CD4-positive, alpha-beta T cell treated with Interleukin-17A for 4 hours (primary cell): Measurements from ENCODE around the gene ATP6V1B1.

ENCODE experiments used
- DNase-seq: peaks from one replicate; pipeline ENCODE4 v3.0.0-alpha.2; 2020; ENCODE audit warnings: mixed read lengths

The ATP6V1B1 gene

DNA sequence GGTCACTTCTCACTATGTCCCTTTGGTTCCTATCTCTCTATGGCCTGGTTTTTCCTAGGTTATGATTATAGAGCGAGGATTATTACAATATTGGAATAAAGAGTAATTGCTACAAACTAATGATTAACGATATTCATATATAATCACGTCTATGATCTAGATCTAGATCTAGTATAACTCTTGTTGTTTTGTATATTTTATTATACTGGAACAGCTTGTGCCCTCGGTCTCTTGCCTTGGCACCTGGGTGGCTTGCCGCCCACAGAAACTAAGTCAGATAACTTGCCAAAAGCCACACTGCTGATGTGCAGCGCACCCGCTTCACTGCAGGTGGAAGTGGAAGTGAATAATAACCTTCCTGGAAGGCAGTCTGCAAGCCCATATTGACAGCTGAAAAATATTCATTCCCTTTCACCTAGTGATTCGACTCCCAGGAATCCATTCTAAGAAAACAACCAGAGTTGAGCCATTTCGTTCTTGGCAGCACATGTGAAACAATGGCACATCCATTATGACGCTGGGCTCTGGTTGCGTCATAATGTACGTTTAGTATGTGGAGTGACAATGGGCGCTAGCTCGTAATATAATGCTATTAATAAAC, 42.0 kb downstream of the ATP6V1B1 start:
- peak; percentile 45 for DNase-seq

DNA sequence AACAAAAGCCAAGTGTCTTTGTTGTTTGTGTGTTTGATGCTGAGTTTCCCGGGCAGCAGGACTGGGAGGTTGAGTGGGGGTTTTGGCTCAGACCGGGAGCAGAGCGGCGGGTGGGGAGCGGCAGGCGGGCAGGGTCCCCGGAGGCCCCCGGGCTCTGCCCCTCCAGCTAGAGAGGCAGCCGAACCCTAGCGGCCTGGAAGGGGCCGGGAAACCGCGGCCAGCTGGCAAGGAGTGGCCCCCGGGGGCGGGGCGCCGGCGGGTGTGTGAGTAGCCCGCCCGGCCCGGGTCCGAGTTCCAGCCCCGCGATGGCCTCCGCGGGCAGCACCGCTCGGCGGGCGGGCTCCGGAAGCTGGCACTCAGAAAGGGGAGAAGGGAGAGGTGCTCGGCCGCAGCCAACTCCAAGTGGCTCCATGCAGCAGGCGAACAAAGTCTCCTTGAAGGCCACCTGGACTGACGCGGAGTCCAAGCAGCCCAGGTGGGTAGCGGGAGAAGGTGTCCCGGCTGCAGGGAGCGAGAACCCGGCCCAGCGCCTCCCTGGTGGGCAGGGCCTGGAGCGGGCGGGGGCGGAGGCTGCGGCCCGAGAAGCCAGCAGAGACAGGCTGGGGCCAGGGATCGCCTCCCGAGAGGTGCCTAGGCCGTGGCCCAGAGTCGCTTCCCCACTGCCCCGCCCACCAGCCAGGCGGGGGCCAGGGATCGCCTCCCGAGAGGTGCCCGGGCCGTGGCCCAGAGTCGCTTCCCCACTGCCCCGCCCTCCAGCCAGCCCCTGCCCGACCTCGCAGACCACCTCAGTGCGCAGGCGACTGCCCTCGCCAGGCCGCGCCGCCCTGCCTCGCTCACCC, 42.9 kb downstream of the ATP6V1B1 start, which contains the start of gene ANKRD53:
ANKRD53 (plus strand) TSS at position 290 of the 839 bp plus-strand sequence; CDS start at position 306, 16 bp downstream.
- peak; percentile 42 for DNase-seq

DNA sequence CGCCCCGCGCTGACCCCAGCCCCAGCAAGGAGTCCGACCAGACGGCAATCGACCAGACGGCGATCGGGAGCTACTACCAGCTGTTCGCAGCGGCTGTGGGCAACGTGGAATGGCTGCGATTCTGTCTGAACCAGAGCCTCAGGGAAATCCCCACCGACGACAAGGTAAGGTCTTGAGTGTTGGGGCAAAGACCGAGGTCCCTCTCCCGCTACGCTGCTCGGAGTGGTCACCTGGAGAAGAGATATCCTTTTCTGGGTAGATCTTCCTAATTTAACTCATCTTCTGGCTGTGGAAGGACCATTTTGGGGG, 43.4 kb downstream of the ATP6V1B1 start:
- DNase-seq: no peak

DNA sequence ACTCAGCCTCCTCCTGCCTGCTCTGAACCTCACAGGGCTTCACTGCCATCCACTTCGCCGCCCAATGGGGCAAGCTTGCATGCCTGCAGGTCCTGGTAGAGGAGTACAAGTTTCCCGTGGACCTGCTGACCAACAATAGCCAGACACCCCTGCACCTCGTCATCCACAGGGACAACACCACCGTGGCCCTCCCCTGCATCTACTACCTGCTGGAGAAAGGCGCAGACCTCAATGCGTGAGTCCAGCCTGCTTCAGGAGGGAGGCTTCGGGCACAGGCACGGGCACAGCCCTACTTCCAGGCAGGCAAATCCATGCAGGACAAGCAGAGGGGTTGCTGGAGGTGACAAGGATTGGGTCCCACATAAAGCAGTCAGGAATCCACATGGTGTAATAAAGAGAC, 43.9 kb downstream of the ATP6V1B1 start:
- no peak for DNase-seq

DNA sequence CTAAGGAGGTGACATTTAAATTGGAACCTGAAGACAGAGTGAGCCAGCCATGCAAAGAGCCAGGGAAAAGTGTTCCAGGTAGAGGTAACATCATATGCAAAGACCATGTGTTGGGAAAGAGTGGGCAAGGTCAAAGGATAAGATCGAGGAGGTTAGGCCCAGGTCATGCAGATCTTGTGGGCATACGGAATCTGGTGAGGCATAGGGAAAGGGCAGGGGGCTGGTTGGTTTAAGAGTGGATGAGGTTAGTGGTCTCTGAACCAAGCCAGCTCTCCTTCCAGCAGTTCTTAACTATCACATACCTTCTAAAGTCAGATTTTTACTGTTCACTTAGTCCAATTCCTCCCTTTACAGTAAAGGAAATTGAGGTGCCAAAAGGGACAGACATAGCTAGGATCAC, 45.7 kb downstream of the ATP6V1B1 start:
- no peak for DNase-seq

DNA sequence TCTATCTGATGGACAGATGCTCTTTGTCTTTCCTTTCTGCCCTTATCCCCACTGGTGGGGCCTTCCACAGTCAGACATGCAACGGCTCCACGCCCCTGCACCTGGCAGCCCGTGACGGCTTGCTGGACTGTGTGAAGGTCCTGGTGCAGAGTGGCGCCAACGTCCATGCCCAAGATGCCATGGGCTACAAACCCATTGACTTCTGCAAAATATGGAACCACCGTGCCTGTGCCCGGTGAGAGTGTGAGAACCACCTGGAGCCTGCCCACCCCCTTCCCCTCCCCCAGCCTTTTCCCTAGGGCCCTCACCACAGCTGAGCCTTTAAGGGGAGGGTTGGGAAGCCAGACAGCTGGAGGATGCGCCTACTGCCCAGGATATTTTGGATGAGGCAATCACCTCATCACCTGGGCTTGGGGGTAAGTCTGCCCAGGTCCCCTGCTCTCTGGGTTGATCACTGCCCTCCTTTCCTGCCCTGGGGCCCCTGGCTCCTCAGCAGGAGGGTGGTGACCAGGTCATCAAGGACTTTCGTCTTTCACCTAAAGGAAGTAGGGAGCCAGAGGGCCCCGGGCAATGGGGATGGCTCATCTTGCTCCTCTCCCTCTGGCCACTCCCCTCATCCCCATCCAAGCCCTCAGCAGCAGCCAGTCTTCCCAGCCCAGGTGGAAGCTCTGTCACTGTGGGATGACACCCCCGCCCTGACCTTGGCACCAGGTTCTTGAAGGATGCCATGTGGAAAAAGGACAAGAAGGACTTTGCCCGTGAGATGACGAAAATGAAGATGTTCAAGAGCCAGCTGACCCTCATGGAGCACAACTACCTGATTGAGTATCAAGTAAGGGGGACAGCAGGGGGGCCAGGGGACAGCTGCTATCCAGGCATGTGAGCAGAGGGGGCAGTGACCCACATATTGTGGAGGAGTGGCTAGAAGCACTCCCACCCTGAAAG, 46.4 kb downstream of the ATP6V1B1 start:
- DNase-seq: no peak

DNA sequence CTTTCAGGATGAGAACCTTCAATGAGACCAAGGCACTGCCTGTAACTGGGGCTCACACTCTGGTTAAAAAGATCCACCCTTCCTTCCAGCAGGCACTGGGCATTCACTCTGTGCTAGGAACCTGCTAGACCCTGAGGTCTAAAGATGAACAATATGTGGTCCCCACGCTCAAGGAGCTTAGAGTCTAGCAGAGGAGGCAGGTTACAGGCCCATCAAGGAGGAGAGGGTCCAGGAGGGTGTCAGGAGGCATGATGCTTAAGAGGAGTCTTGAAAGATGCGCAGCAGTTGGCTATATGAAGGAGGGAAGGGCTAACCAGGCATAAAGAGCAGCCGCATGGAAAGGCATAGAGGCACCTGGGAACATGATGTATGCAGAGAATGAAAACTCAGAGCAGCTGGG, 47.3 kb downstream of the ATP6V1B1 start:
- DNase-seq: no peak

DNA sequence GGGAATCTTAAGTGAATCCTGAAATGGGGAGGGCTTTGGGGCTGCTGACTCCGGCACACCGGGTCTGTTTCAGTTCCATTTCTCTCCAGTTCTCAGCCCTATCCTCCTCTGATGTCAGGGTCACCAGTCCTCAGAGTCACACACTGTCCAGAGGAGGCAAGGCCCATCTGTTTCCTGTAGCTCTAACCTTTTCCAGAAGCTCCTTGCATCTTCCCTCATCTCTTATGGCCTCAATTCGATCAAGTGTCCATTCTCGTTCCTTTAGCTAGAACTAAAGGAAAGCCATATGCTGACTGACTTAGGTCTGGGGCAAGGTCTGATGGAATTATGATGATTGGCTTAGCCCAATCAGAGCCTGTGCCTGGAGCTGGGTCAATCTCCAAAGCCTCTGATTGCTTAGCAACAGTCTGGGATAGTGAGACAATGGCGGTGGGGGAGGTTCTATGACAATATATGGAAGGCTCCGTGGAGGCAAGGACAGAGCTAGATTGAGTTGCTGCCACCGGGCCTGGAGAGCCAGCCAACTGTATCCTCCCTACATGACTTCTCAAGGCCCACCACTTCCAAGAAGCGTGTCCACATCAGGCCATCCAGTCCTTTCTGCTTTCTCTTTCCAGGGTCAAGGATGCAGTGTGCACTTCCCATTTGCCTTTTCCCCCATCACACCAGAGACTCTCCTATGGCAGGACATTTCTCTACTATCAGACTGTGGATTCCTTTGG, 48.0 kb downstream of the ATP6V1B1 start:
- no peak for DNase-seq

DNA sequence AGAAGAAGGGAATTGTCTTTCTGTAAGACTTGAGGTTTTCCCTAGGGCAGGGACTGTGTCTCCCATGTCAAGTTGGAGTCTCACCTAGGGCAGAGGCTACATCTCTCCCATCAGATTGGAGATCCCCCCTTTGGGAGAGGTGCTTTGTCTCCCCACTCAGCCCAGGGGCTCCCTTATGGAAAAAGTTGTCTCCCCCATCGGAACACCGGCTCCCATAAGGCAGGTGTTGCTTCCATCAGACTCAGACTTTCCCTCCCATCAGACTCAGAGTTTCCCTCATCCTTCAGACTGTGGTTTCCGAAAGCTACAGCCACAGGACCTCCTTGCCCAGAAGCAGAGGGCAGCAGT, 48.5 kb downstream of the ATP6V1B1 start:
- DNase-seq: no peak

DNA sequence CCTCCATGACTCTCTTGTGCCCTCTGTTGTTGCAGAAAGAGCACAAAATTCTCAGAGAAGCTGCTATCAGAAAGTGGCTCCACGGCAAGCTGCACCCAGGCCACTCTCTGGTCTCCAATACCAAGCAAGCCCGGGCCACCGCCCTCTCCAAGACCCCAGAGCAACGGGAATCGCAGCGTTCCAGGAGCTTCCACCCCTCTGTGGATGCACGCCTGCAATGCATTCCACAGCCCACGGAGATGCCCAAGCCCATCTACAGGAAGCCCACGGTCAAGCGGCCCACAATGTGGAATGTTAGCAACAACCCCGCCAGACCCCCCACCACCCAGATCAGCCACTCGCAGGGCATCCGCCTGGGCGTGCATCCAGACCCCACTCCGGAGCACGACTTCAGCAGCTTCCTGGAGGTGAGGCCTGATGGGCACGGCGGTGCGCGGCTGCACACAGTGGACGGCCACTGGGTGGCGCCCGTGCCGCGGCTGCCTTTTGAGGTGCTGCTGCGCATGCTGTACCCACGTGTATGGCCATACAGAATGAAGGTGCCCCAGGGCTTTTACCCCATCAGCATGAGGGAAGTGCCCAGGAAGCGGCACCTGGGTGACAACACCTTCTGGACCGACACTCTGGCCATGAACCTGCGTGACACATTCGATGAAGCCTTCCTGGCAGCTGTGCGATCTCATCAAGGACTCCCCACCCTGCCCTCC, 49.0 kb downstream of the ATP6V1B1 start:
- DNase-seq: peak; percentile 88

DNA sequence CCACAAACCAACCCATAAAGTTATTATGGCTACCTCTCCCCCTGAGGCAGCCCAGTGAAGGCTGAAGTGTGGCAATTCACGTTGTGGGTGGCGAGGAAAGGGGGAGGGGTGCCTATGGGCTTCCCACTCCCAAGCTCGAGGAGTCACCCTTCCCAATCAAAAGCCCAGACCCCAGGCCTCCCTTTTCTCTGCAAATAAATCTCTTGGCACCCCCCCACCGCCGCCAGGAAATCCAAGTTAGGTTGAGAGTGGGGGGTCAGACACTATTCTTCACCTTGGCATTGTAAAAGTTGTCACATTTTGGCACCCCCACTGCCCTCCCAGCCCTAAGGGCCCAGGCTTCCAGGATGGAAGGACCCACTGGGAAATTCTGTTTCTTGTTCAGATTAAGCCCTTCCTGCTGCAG, 49.6 kb downstream of the ATP6V1B1 start:
- no peak for DNase-seq

DNA sequence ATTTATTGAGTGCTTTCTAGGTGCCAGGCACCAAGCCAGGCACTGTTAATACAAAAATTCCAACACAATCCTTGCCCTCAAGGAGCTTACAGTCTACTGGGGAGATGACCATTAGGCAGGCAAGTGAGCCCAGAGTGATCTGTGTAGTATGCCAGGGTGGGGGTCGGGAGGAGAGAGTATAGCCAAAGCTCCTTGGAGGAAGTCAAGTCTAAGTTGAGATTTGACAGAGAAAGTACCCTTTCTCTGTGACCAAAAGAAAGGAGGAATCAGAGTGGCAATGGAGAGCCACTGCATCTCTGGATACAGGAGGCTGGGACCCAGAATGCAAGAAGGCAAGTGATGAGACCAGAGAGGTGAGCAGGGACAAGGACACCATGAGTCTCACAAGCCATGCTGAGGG, 50.3 kb downstream of the ATP6V1B1 start:
- DNase-seq: no peak

DNA sequence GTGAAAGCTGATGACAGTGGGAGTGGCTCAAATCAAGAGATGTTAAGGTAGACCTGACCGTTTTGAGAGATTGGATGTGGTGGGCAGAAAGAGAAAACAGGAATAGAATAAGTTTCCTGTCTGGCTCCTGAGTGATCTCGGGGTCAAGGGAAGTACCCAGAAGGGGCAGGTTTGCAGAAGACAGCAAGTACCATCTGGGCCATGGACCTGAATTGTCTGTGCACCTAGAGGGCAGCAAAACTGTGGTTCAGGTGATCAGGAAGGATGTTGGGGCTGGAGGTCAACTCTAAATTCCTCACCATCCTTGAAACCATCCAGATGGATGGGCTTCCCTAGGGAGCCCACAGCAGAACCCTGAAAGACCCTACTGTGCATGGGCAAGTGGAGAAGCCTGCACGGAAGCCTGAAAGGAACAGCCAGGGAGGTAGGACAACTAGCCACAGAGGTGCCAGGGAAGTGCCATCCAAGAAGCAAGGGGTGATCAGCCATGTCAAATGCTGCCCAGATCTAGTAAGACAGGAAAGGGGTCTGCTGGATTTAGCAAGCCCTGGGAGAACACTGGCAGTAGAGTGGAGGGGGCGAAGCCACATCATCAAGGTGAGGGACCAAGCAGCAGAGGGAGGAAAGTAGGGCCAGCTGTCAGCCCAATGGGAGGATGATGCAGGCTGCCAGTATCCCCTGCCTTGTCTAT, 50.9 kb downstream of the ATP6V1B1 start:
- no peak for DNase-seq

DNA sequence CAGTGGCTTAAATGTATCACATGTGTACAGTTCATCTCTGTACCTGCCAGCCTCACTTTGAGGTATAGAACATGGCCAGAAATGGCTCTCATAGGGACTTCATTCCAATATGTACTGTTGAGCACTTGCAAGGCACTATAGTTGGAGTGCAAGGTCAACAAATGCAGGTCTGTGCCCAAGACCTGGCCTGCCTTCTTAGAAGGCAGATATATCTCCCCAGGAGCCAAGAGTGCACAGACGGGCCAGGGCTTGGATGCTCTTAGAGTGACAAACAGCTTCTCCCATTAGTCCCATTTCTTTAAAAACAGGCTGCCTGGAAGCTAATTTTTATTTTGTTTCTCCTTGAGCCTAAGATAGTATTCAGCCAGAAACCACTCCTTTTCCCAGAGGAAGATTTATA, 51.7 kb downstream of the ATP6V1B1 start:
- no peak for DNase-seq

DNA sequence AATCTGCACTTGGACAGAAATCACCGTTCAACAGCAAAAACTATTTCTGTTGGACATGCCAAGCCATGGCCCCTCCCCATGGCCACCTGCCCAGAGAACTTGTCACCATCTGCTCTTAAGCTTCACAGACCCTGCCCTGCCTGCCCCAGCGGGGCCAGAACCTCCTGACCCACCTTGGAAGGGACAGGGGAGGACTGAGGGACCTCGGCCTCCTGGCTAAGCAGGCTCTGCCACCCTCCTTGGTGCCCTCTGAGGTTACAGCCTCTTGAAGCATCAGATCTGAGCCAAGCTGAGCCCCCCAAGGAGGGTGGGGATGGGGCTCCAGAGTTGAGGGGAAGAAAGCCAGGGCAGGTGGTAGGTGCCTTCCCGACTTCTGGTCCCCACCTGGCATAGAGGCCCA, 52.5 kb downstream of the ATP6V1B1 start:
- DNase-seq: no peak

DNA sequence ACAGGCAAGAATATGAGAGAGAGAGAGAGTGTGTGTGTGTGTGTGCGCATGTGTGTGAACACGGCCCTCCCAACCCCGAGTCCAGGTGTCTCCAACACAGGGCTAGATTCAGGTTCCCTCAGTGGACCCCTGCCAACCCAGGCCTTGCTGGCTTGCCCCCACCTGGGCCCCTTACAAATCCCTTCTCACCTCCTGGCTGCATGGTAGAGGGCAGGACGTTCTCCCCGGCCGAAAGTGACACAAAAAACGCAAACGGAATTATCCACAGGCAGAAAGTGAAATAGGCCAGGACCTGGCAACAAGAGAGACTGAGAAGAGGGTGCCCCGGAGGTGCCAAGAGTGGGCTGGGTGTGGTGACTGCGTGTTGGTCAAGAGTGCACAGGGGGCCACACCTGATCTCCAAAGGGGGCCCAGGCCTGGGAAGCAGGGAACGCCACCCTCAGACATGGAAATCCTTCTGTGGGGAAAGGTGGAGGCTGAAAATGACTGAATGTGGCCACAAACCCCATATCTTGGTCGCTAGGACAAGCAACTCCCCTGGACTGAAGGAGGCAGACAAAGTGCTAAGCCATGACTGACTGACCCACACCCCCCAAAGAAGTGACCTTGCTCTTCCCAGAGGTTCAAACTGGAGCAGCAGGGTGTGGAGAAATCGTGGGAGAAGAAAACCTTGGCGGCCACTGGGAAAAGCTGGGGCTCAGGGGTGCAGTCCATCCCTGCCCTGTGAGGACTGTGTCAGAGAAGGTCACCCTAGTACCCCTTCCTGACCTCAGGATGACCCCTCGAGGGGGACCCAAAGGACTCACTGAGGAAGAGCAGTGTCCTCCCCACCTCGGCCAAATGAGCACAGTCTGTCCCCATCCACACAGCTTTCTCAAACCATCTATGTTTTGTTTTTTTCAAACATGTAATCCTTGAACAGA, 53.3 kb downstream of the ATP6V1B1 start:
- DNase-seq: no peak

DNA sequence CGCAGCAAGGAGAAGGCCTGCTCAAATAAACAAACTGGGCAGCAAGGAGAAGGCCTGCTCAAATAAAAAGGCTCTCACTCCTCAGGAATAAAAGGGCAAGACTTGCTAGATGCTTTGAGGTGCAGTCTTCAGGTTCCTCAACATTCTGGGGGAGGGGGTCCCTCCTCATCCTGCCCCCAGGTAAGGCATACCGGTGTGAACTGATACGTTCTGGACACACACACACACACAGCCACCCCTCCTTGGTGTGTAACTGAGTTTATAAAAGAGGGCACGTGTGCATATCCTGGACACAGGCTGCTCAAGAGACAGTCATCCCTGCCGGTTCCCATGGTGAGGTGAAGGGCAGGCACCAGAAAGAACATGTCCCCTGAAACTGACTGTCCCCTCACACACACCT, 54.5 kb downstream of the ATP6V1B1 start:
- no peak for DNase-seq

DNA sequence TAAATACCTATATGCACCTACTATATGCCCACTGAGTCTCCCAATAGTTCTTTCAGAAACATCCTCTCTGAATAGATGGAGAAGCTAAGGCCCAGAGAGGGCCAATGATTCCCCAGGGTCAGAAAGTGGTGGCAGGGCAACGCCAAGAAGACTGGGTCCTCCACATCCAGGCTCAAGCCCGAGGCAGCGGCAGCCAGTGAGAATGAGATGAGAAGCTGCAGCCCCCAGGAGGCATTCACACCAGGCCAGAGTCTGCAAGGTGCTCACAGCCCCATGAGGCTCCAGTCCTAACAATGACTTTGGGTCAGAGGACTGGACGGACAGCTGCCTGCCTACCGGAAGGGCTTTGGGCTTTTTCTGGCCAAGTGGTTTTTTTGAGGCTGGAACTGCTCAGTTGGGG, 55.4 kb downstream of the ATP6V1B1 start:
- DNase-seq: no peak

DNA sequence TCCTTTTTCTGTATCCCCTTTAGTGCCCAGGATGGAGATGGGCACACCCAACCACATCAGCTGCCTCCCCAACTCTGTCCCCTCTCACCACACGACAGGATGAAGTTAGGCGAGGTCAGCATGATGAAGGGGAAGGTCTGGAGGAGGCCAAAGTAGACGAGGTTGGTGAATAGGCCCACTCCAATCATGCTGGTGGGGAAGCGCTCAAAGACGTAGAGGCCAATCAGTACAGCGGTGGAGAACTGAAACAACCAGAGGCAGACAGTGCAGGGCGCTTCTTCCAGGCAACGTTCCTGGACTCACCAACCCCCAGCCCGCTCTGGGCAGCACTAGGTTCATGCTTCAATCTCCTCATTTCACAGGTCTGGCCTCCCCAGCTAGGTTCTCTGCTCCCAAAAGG, 56.0 kb downstream of the ATP6V1B1 start:
- no peak for DNase-seq
